ENCODE data around the gene RPS13.
"Not testable (repeated sequence)": the region's sequence is repeated elsewhere in the genome, so short reads cannot be mapped to it uniquely, and the experiment has no call there.

DNA sequence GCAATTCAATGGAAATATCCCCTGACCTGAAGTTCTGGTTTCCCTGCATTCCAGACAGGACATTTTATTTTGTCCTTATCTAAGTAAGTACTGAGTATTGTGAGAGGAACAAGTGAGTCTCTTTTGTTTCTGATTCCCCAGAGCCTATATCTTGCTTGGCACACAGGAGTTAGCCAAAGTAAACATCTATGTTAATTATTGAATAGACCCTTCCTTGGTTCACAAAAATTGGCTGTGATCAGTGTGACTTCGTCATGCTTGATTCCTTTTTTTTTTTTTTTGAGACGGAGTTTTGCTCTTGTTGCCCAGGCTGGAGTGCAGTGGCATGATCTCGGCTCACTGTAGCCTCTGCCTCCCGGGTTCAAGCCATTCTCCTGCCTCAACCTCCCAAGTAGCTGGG, 29.0 kb downstream of the RPS13 start:
- not testable (repeated sequence) for TF ChIP-seq POLR2A (IDR thresholded peaks at IDR 0.05)
- TF ChIP-seq, protein P1, sequence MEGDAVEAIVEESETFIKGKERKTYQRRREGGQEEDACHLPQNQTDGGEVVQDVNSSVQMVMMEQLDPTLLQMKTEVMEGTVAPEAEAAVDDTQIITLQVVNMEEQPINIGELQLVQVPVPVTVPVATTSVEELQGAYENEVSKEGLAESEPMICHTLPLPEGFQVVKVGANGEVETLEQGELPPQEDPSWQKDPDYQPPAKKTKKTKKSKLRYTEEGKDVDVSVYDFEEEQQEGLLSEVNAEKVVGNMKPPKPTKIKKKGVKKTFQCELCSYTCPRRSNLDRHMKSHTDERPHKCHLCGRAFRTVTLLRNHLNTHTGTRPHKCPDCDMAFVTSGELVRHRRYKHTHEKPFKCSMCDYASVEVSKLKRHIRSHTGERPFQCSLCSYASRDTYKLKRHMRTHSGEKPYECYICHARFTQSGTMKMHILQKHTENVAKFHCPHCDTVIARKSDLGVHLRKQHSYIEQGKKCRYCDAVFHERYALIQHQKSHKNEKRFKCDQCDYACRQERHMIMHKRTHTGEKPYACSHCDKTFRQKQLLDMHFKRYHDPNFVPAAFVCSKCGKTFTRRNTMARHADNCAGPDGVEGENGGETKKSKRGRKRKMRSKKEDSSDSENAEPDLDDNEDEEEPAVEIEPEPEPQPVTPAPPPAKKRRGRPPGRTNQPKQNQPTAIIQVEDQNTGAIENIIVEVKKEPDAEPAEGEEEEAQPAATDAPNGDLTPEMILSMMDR (IDR thresholded peaks at IDR 0.05) = not testable (repeated sequence)

All from suprapubic skin (tissue), 3 donors.